DMS 273 treated with DMSO at 0.1 percent for 48 hours (cell line): ENCODE data around the gene RIOX2.

Experiments used
- DNase-seq: peaks from one replicate; lab custom pipeline; 2025; lab: John Stamatoyannopoulos, UW

RIOX2 gene

GRCh38 chr3:97990624-97991292 is 18.5 kb upstream of the RIOX2 start:
- no peak for DNase-seq

DNA sequence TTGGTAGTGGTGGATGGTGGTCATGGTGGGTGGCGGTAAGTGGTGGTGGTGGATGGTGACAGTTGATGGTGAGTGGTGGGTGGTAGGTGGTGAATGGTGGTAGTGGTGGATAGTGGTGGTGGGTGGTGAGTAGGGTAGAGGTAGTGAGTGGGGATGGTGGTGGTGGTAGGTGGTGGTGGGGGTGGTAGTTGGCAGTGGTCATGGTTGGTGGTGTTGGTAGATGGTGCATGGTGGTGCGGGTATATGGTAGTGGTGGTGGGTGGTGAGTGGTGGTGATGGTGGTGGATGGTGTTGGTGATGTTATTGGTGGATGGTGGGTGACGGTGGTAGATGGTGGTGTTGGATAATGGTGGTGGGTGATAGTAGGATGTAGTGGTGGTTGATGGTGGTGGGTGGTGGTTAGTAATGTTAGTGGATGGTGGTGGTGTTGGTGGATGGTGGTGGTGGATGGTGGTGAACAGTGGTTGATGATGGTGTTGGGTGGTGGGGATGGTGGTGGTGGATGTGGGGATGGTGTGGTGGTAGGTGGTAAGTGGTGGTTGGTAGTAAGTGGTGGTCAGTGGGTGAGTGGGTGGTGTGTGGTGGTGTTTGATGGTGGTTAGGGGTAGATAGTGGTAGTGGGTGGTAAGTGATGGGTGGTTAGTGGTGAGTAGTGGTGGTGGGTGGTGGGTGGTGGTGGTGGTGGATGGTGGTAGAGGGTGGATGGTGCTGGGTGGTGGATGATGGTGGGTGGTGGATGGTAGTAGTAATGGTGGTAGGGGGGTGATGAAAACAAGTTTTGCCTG is 16.7 kb upstream of the RIOX2 start:
- DNase-seq, result no peak

DNA sequence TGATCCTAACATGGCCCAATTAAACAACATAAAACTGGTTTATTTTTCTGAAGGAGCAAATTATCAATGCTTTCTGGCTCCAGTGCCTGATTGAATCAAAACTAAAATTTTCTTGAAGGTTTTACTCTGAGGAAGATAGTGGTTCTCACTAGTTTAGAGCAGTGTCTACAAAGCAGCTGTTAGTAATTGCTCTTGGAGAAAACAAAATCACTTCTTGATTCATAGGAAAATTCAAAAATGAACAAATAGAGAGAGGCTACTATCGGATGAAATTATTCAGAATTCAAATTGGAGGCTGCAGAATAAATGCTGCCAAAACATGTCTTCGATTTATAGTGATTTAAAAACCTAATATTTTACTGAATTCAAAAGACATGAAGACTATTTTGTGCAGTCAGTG is 15.1 kb upstream of the RIOX2 start:
- no peak for DNase-seq

DNA sequence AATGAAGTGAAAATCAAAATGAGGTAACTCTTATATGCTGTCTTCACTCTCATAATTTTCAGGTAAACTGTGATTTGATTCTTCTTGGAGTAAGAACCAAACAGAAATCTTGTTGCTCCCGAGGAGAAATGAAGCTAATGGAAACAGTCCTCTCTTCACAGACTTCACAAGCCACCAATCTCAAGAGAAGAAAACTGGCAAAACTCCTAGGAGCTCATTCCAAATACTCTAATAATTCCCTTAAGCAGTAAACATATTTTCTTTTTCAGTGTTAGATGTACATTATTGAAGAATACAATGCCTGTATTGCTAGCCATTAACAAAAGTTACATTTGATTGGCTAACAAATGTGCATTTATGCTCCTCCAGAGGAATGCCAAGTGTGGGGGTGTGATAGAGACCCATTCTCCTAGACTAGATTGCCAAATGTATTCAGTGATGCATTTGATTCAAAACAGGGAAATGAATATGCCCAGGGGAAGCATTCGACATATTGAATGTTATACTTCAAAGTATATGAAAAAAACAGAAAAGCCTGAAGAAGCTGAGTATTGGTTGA is 11.8 kb upstream of the RIOX2 start:
- no peak for DNase-seq

GRCh38 chr3:97981886-97982285 is 9.7 kb upstream of the RIOX2 start:
- DNase-seq, result no peak

- peak; percentile 99 for DNase-seq
Measured at GRCh38 chr3:97979610-97980009, 7.4 kb upstream of the RIOX2 start.

- no peak for DNase-seq
Measured at GRCh38 chr3:97975466-97975865, 3.2 kb upstream of the RIOX2 start.

DNA sequence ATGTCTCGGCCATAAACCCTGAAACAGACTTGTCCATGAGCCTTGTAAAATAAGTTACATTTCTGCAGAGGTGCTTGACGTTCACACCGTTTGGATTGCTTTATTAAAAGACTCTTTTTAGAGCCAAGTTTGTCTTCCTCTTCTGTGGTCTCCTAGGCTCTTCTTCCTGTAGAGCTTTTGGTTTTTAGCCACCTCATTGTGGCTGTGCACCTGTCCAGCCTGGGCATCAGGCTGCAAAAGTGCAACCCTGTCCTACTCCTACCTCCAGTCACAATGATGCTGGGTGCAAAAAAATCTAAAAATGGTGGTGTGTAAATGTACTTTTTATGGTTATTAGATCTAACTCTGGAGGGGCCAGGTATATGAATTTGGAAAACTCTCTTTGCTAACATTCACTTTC is 2.8 kb upstream of the RIOX2 start:
- no peak for DNase-seq

DNA sequence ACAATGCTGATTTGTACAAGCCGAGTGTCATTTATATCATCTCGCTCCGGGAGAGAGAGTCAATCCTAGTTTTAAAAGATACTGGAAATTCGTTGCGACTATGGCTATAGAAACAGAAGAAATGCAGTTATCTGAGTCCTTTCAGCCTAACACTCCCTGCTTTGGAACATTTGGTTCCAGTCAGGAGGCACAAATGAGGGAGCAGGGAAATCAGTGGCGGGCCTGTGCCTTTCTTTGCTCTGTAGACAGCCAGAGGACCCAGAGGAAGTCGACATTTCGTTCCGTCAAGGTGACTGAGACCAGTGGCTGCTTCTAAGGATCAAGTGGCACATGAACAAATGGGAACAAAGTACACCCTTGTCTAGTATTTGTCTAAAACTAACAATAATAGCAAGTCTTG is 745 bp upstream of the RIOX2 start:
- no peak for DNase-seq

- peak; percentile 62 for DNase-seq
Measured at GRCh38 chr3:97970956-97971620, 1.1 kb downstream of the RIOX2 start.

DNA sequence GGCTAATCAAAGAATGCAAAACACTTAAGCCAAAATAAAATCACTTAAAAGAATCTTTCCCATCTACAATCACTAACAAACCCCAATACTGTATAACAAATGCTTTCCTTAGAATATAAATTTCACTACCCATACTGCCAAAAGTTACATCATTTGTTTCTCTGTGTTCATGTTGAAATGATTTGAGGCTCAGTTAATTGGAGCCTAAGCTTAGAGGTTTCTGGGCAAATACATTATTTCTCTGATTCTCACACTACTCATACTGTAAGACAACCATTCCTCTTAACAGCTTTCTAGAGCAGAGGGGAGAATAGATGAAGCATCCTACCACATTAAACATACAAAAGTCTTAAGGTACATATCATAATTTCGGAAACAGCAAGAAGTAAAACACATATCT is 2.1 kb downstream of the RIOX2 start:
- no peak for DNase-seq

DNA sequence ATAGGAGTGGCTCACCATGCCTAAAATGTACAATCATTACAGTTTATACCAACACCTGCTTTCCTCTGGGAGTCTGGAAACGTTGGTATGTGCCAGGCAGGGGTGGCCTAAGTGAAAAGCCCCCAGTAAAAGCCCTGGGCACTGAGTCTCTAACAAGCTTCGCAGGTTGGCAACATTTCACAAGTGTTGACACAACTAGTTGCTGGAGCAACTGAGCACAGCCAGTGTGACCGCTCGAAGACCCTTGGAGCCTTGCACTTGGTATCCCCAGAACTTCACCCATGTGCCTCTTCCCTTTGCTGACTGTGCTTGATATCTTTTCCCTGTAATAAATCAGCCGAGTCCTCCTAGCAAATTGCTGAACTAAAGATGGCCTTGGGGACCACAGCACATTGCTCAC is 2.7 kb downstream of the RIOX2 start:
- no peak for DNase-seq

DNA sequence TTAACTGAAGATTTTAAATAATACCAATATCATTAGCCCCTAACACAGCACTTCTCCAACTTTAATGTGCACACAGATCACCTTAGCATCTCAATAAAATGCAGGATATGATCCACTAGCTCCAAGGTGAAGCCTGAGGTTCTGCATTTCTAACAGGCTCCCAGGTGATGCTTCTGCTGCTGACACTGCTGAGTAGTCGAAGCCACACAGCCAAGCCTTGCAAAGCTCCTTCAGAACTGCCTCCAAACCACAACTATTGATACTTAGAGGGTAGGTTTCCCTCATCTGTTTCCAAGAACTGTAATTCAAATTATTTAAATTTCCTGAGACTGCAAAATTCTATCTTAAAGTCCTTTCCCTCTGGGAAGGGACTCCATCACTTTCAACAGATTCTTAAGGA is 3.9 kb downstream of the RIOX2 start:
- no peak for DNase-seq

DNA sequence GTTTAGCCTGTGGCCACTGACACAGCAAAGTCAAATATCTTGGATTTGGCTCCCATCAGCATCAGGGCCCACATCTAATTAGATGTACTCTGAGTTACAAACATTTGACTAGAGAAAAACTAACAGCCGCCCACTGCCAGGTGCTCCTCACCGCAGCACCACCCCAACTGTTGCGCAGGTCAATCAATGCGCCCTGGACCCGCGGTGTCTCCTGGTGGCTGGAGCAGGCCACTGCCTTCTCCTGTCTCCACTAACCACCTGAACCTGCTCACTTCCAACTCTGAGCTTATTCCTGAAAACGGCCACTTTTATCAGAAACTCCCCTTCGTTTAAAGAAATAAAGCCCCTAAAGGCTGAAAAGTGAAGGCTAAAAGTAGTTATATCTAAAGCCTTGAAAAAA is 4.3 kb downstream of the RIOX2 start:
- no peak for DNase-seq

- DNase-seq, result no peak
Measured at GRCh38 chr3:97960993-97961766, 11.1 kb downstream of the RIOX2 start.

GRCh38 chr3:97960551-97960950 is 11.7 kb downstream of the RIOX2 start:
- no peak for DNase-seq

- no peak for DNase-seq
Measured at GRCh38 chr3:97959872-97960271, 12.4 kb downstream of the RIOX2 start.

GRCh38 chr3:97958796-97959195 is 13.4 kb downstream of the RIOX2 start:
- DNase-seq, result no peak

DNA sequence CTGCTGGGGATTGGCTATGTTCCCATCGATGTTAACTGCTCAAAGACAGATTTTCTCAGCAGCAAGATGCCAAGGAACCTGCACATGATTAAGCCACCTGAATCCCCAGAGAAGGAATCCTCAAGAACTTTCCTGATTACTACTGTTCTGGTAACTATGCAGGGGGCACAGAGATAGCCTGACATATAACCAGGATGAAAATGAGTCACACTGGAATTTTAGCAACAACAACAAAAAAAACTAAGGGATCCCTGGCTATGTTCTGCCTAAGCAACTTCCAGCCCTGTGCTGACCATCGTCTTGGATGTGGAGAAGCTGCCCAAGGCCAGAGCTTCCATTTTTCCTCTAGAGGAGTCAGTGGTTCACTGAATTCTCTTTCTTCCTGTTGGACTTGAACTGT is 13.8 kb downstream of the RIOX2 start:
- no peak for DNase-seq

GRCh38 chr3:97957617-97958311 is 14.5 kb downstream of the RIOX2 start:
- DNase-seq, result no peak

- no peak for DNase-seq
Measured at GRCh38 chr3:97956051-97956450, 16.2 kb downstream of the RIOX2 start.
